Sigmoid colon (tissue), 7 donors: ENCODE results near the gene HDGFL1. TPM values are rescaled to one million over a fixed set of nuclear protein-coding genes. Genes with fewer than 3 reads are reported as not detected.

Experiments used
- DNase-seq: peaks from one replicate; pipeline ENCODE4 v3.0.0-alpha.2; 2019
- H3K27ac ChIP-seq, 4 donors: fragments of 200-600 bp; sonication (generic); one replicate each; pipeline ENCODE4 v1.5.1; 2016 to 2019; ENCODE audit warnings: mild to moderate bottlenecking in 1 of 4
- H3K27me3 ChIP-seq, 3 donors: fragments of 200-600 bp; sonication (generic); one replicate each; pipeline ENCODE4 v1.5.1; 2019; ENCODE audit warnings: mild to moderate bottlenecking in 1 of 3
- H3K36me3 ChIP-seq, 4 donors: fragments of 200-600 bp; sonication (generic); one replicate each; pipeline ENCODE4 v1.5.1; 2016 to 2019
- H3K4me1 ChIP-seq, 4 donors: fragments of 200-600 bp; sonication (generic); one replicate each; pipeline ENCODE4 v1.5.1; 2017 to 2019
- H3K4me3 ChIP-seq, 4 donors: fragments of 200-600 bp; sonication (generic); one replicate each; pipeline ENCODE4 v1.5.1; 2017 to 2019; ENCODE audit warnings: mild to moderate bottlenecking in 2 of 4, moderate library complexity in 1 of 4
- H3K9me3 ChIP-seq, 4 donors: fragments of 200-600 bp in 3 of 4; sonication (generic) in 3 of 4; one replicate each; pipeline versions ENCODE4 v1.5.1 to v1.6.1; 2013 to 2019
- CTCF ChIP-seq, 4 experiments: fragments of 450-650 bp in 3 of 4; fragments of 200-600 bp in 1 of 4; IDR thresholded peaks; one replicate each; pipeline ENCODE4 v1.5.1; 2016 to 2019; ENCODE audit warnings: antibody characterized with exemption in 4 of 4, mild to moderate bottlenecking in 3 of 4, moderate library complexity in 2 of 4
- EP300 ChIP-seq, 4 donors: sonication (generic); formaldehyde crosslinking; IDR thresholded peaks; one replicate each; pipeline ENCODE4 v1.6.1; 2017; ENCODE audit warnings: antibody characterized with exemption in 4 of 4
- POLR2A ChIP-seq, 2 donors: fragments of 450-650 bp; IDR thresholded peaks; one replicate each; pipeline ENCODE4 v1.6.1; 2016; ENCODE audit warnings: antibody characterized with exemption in 2 of 2, mild to moderate bottlenecking in 2 of 2, moderate library complexity in 2 of 2
- POLR2AphosphoS5 ChIP-seq, 4 donors: sonication (generic); formaldehyde crosslinking; IDR thresholded peaks; one replicate each; pipeline ENCODE4 v1.6.1; 2017; ENCODE audit warnings: antibody characterized with exemption in 4 of 4
- WGBS, 2 donors: extraction: QIAGEN DNeasy Blood & Tissue Kit; methylation state at CpG; one replicate each; pipeline ENCODE4 v1.1.7; 2013; 5-methylcytosine and 5-hydroxymethylcytosine counted together
- intact Hi-C: fragments of 100-400 bp; cut with DNase I; formaldehyde crosslinking; loops from one replicate; pipeline ENCODE4 v1.15.1; 2023
- polyA plus RNA-seq, 3 donors: library from polyadenylated mRNA; stranded (reverse); fragments of 200-250 nt; gene quantifications; one replicate each; pipeline ENCODE4 v1.2.3, GENCODE V29; 2013
- total RNA-seq, 4 donors: library from RNA; depleted of rRNA; stranded (reverse); fragments of >200 nt; gene quantifications; one replicate each; pipeline ENCODE4 v1.1.0, GENCODE V29; 2016
- donor health status: healthy with polysubstance abuse.
- donor health status: Bipolar disorder and iron deficiency.
- donor health status: healthy.

The HDGFL1 gene
- total and polyA plus RNA-seq, 7 donors: not detected

GRCh38 chr6:22575190-22575589 lies 5.8 kb downstream of the HDGFL1 start:
- no peaks in the 10 kb centered on the region for H3K36me3 ChIP-seq
- H3K4me3 ChIP-seq: no peak overlapping the region
- intact Hi-C loops: no loop called here
- no peaks in the 10 kb centered on the region for H3K27me3 ChIP-seq
- TF ChIP-seq POLR2A (IDR thresholded peaks at IDR 0.05) (no peak), EP300 (IDR thresholded peaks at IDR 0.05) (no peak), CTCF (IDR thresholded peaks at IDR 0.05) (no peak), POLR2AphosphoS5 (IDR thresholded peaks at IDR 0.05) (no peak)
- H3K27ac ChIP-seq: no peak overlapping the region
- H3K9me3 ChIP-seq: no peaks in the 10 kb centered on the region
- no peak for DNase-seq
- H3K4me1 ChIP-seq: no peaks in the 10 kb centered on the region
- 52 to 78% methylated on average over 2 of the region's 2 CpGs for WGBS, 2 donors

- H3K27me3 ChIP-seq: no peaks in the 10 kb centered on the region
- 88 to 90% methylated on average over 5 of the region's 5 CpGs for WGBS, 2 donors
- TF ChIP-seq EP300 (IDR thresholded peaks at IDR 0.05) (no peak), CTCF (IDR thresholded peaks at IDR 0.05) (no peak), POLR2AphosphoS5 (IDR thresholded peaks at IDR 0.05) (no peak), POLR2A (IDR thresholded peaks at IDR 0.05) (no peak)
- no peaks in the 10 kb centered on the region for H3K36me3 ChIP-seq
- intact Hi-C loops: no loop called here
- H3K4me1 ChIP-seq: no peaks in the 10 kb centered on the region
- DNase-seq: no peak
- no peaks in the 10 kb centered on the region for H3K9me3 ChIP-seq
- no peak overlapping the region for H3K27ac ChIP-seq
- no peak overlapping the region for H3K4me3 ChIP-seq
These were observed 10.1 kb downstream of the HDGFL1 start for GRCh38 chr6:22579439-22579838.

- H3K27me3 ChIP-seq: no peaks in the 10 kb centered on the region
- no peak for DNase-seq
- no peak overlapping the region for H3K4me3 ChIP-seq
- H3K36me3 ChIP-seq: no peaks in the 10 kb centered on the region
- intact Hi-C loops: no loop called here
- no peaks in the 10 kb centered on the region for H3K9me3 ChIP-seq
- TF ChIP-seq POLR2A (IDR thresholded peaks at IDR 0.05) (no peak), POLR2AphosphoS5 (IDR thresholded peaks at IDR 0.05) (no peak), EP300 (IDR thresholded peaks at IDR 0.05) (no peak), CTCF (IDR thresholded peaks at IDR 0.05) (no peak)
- H3K4me1 ChIP-seq: no peaks in the 10 kb centered on the region
- H3K27ac ChIP-seq: no peak overlapping the region
- WGBS, 2 donors: 92 to 93% methylated on average over 5 of the region's 5 CpGs
These were observed 11.0 kb downstream of the HDGFL1 start for GRCh38 chr6:22580337-22580736.

- no peaks in the 10 kb centered on the region for H3K27me3 ChIP-seq
- no peak overlapping the region for H3K4me3 ChIP-seq
- WGBS, 2 donors: 82 to 89% methylated on average over 4 of the region's 4 CpGs
- no peak for DNase-seq
- H3K9me3 ChIP-seq: no peaks in the 10 kb centered on the region
- no peaks in the 10 kb centered on the region for H3K36me3 ChIP-seq
- TF ChIP-seq POLR2A (IDR thresholded peaks at IDR 0.05) (no peak), POLR2AphosphoS5 (IDR thresholded peaks at IDR 0.05) (no peak), EP300 (IDR thresholded peaks at IDR 0.05) (no peak), CTCF (IDR thresholded peaks at IDR 0.05) (no peak)
- intact Hi-C loops: no loop called here
- H3K4me1 ChIP-seq: no peaks in the 10 kb centered on the region
- H3K27ac ChIP-seq: no peak overlapping the region
These were observed 13.2 kb downstream of the HDGFL1 start for GRCh38 chr6:22582417-22583205.

GRCh38 chr6:22583230-22583629 lies 13.9 kb downstream of the HDGFL1 start:
- Histone ChIP-seq H3K9me3 (no peaks in the 10 kb centered on the region), H3K4me3 (no peak overlapping the region), H3K27ac (no peak overlapping the region), H3K27me3 (no peaks in the 10 kb centered on the region), H3K36me3 (no peaks in the 10 kb centered on the region), H3K4me1 (no peaks in the 10 kb centered on the region)
- no peak for TF ChIP-seq CTCF (IDR thresholded peaks at IDR 0.05)
- TF ChIP-seq POLR2A (IDR thresholded peaks at IDR 0.05): no peak
- no peak for TF ChIP-seq EP300 (IDR thresholded peaks at IDR 0.05)
- no peak for TF ChIP-seq POLR2AphosphoS5 (IDR thresholded peaks at IDR 0.05)
- intact Hi-C loops: no loop called here
- WGBS, 2 donors: 89 to 90% methylated on average over 5 of the region's 5 CpGs
- no peak for DNase-seq
